Measurements from ENCODE around the gene BTRC.
"Not testable (repeated sequence)": the region's sequence is repeated elsewhere in the genome, so short reads cannot be mapped to it uniquely, and the experiment has no call there.

Gene BTRC

GRCh38 chr10:101588879-101589278 lies 234.9 kb downstream of the BTRC start:
- H3K4me3 ChIP-seq (ENCODE audit: low read length) = peak overlapping the region; percentile 70
- no peak for DNase-seq (ENCODE audit: low read depth, low spot score)

DNA sequence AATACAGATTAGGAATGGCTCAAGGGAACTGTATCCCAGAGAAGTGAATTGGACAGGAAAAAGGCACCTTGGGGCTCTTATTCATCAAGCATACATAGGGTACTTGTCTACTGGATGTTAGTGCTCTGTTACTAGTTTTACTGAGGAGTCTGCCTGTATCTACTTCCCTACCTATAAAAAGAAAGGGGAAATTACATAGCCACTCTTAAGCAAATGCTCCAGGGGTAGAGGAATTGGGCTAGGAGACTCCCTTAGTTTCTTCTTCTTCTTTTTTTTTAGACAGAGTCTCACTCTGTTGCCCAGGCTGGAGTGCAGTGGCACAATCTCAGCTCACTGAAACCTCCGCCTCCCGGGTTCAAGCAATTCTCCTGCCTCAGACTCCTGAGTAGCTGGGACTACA lies 239.4 kb downstream of the BTRC start:
- not testable (repeated sequence) for H3K4me3 ChIP-seq (ENCODE audit: low read length); DNase-seq (ENCODE audit: low read depth, low spot score)

DNA sequence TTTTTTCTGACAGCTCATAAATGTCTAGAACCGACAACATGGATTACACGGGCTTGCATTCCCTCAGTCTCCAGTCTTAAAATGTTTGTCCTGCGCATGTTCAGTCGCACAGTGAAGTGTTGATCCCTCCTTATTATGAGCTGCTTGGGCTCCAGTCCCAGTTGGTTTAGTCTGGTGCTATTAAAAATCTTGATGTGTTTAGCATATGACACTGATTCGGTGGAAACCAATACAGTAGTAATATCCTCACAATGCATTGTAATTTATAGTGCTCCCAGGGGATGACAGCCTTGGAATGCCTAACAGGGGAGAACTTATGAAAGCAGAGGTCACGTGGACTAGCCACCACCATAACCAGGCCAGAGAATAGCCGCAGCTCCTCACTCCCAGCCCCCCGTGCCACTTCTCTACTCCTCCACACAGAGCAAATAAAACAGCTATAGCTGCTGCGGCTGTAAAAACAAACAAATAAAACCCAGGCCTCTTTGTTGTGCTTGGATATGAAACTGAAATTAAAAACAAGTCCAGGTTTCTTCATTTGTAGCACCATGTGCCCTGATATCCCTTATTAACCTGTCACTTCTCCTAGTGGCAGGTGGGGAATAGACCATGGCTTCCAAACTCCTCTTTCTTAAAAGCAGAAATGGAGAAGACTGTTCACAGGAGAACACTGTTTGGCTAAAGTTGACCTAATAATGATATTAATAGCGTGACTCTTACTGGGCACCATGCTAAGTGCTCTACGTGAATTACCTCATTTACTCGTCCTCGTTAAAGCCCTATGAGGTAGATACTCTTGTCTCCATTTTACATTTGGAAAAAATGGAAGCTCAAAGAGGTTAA lies 241.8 kb downstream of the BTRC start:
- no peak for DNase-seq (ENCODE audit: low read depth, low spot score)
- H3K4me3 ChIP-seq (ENCODE audit: low read length) = no peak overlapping the region

- H3K4me3 ChIP-seq (ENCODE audit: low read length) = no peak overlapping the region
- no peak for DNase-seq (ENCODE audit: low read depth, low spot score)
Observed at GRCh38 chr10:101597091-101597900, 243.3 kb downstream of the BTRC start.

DNA sequence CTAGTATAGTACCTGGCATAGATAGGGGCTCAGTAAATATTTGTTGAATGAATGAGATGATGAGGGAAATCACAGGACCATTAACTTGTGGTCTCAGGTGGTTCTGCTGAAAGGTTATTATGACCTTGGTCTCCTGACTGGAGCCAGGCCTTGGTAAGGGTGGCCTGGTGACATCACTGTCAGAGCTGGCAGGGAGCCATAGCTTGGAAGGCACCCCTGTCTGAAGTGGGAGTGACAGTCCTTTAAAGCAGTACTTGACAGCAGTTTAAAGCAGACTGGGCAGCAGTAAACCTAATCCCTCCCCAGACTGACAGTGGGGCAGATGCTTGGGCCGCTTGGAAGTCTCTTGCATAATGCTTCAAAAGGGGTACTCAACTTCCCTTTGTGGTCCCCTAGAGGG lies 247.6 kb downstream of the BTRC start:
- no peak for DNase-seq (ENCODE audit: low read depth, low spot score)
- H3K4me3 ChIP-seq (ENCODE audit: low read length) = no peak overlapping the region

DNA sequence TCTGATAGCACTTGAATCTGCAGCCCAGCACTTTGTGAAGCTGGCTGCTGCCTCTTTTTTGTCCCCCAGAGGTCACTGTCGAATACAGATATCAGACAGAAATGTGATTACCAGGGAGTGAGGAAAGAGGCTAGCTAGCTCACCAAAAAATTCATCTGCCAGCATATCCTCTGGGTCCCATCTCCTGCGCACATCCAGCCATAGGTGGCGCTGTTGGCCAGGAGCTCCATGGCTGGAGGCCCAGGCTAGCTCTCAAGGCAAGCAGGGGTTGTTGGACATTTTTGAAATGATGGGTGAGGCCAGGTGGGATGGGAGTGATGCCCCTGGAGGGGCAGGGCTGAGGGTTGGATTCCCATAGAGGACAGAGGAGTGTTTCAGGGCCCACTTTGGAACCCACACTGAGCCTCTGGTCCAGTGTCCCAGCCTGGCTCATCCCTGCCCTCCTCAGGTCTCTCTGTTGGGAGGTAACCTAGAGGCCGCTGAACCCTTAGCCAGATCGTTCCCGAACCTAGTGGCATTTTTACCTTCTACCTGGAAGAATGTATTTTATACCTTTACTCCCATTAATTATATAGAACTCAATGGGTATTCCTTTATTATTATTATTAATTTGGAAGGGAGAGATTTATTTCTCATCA lies 248.9 kb downstream of the BTRC start:
- DNase-seq (ENCODE audit: low read depth, low spot score) = peak; percentile 44
- H3K4me3 ChIP-seq (ENCODE audit: low read length) = no peak overlapping the region
